ENCODE results near the gene UBE2H. TPM values are rescaled to one million over a fixed set of nuclear protein-coding genes. Genes with fewer than 3 reads are reported as not detected.

Gene UBE2H
- total and polyA plus RNA-seq, 9 donors = 48.9 to 96.3 (median 84.4) TPM

GRCh38 chr7:129853661-129854268 is 99.0 kb downstream of the UBE2H start:
- H3K27me3 ChIP-seq (ENCODE audit: control insufficient read depth, insufficient read depth, low read length) = no peaks in the 10 kb centered on the region
- no peaks in the 10 kb centered on the region for H3K4me1 ChIP-seq (ENCODE audit: control insufficient read depth, insufficient read depth, low read length)

DNA sequence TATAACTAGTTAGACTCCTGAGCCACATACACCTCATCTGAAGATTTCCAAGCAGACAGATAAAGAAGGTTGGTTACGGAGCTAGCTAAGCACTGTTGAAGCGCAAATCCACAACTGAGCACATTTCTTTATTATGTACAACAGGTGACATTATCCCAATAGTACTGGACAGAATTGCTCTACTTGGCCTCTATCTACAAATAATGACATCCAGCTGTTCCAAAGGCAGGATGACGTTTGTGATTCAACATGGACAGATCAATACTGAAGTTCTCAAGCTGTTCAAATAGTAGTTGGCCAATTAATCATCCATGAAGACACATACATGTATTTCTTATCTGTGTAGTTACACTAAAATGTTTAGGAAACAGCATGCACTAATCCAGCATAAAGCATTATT is 101.0 kb downstream of the UBE2H start:
- no CpG with 5 or more reads among the region's 3 CpGs for WGBS (ENCODE audit: insufficient coverage)
- Histone ChIP-seq H3K4me1 (ENCODE audit: control insufficient read depth, insufficient read depth, low read length) (no peaks in the 10 kb centered on the region), H3K9me3 (replicated peaks; ENCODE audit: control insufficient read depth, low read depth, low read length) (no peaks in the 10 kb centered on the region)

More at GRCh38 chr7:129853661-129854268, 99.0 kb downstream of the UBE2H start:
- H3K4me3 ChIP-seq (ENCODE audit: low read length) = no peak overlapping the region
- no CpG with 5 or more reads among the region's 6 CpGs for WGBS (ENCODE audit: insufficient coverage)
- H3K36me3 ChIP-seq (ENCODE audit: control insufficient read depth, insufficient read depth, low read length) = peaks cover 9% of the 10 kb centered on the region
- DNase-seq = no peak
- H3K27ac ChIP-seq (ENCODE audit: low read length) = no peak overlapping the region
- H3K9me3 ChIP-seq (replicated peaks; ENCODE audit: control insufficient read depth, low read depth, low read length) = no peaks in the 10 kb centered on the region

GRCh38 chr7:129851174-129851573 is 101.6 kb downstream of the UBE2H start:
- Histone ChIP-seq H3K9me3 (replicated peaks; ENCODE audit: control insufficient read depth, low read depth, low read length) (no peaks in the 10 kb centered on the region), H3K27me3 (ENCODE audit: control insufficient read depth, insufficient read depth, low read length) (no peaks in the 10 kb centered on the region), H3K27ac (ENCODE audit: low read length) (no peak overlapping the region), H3K36me3 (ENCODE audit: control insufficient read depth, insufficient read depth, low read length) (peaks cover 5% of the 10 kb centered on the region), H3K4me1 (ENCODE audit: control insufficient read depth, insufficient read depth, low read length) (no peaks in the 10 kb centered on the region), H3K4me3 (ENCODE audit: low read length) (no peak overlapping the region)
- WGBS (ENCODE audit: insufficient coverage) = no CpG with 5 or more reads among the region's 5 CpGs
- DNase-seq = no peak

More for the DNA sequence above, 101.0 kb downstream of the UBE2H start:
- no peaks in the 10 kb centered on the region for H3K27me3 ChIP-seq (ENCODE audit: control insufficient read depth, insufficient read depth, low read length)
- no peak overlapping the region for H3K4me3 ChIP-seq (ENCODE audit: low read length)
- H3K36me3 ChIP-seq (ENCODE audit: control insufficient read depth, insufficient read depth, low read length) = peaks cover 9% of the 10 kb centered on the region
- no peak overlapping the region for H3K27ac ChIP-seq (ENCODE audit: low read length)
- DNase-seq = no peak

- Histone ChIP-seq H3K27ac (ENCODE audit: low read length) (no peak overlapping the region), H3K27me3 (ENCODE audit: control insufficient read depth, insufficient read depth, low read length) (no peaks in the 10 kb centered on the region), H3K9me3 (replicated peaks; ENCODE audit: control insufficient read depth, low read depth, low read length) (no peaks in the 10 kb centered on the region), H3K4me3 (ENCODE audit: low read length) (no peak overlapping the region), H3K4me1 (ENCODE audit: control insufficient read depth, insufficient read depth, low read length) (no peaks in the 10 kb centered on the region), H3K36me3 (ENCODE audit: control insufficient read depth, insufficient read depth, low read length) (no peaks in the 10 kb centered on the region)
- no CpG with 5 or more reads among the region's 2 CpGs for WGBS (ENCODE audit: insufficient coverage)
- DNase-seq = no peak
These were observed 104.3 kb downstream of the UBE2H start for GRCh38 chr7:129848436-129848835.

DNA sequence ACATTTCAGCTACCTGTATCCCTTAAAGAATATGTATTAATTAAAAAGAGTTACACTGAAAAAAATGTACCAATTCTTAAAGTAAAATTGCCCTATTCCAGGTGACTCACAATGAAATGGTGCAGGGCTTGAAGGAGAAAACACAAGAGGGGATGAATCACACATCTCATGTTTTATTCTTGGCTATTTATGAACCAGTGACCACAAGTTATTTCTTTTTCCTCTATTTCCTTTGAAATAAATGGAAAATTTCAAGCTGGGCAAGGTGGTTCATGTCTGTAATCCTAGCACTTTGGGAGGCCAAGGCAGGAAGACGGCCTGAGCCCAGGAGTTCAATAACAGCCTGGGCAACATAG is 106.8 kb downstream of the UBE2H start:
- Histone ChIP-seq H3K9me3 (replicated peaks; ENCODE audit: control insufficient read depth, low read depth, low read length) (no peaks in the 10 kb centered on the region), H3K4me3 (ENCODE audit: low read length) (no peak overlapping the region), H3K36me3 (ENCODE audit: control insufficient read depth, insufficient read depth, low read length) (no peaks in the 10 kb centered on the region), H3K27me3 (ENCODE audit: control insufficient read depth, insufficient read depth, low read length) (no peaks in the 10 kb centered on the region), H3K4me1 (ENCODE audit: control insufficient read depth, insufficient read depth, low read length) (no peaks in the 10 kb centered on the region), H3K27ac (ENCODE audit: low read length) (no peak overlapping the region)
- DNase-seq = no peak
- WGBS (ENCODE audit: insufficient coverage) = no CpG with 5 or more reads among the region's 1 CpG

DNA sequence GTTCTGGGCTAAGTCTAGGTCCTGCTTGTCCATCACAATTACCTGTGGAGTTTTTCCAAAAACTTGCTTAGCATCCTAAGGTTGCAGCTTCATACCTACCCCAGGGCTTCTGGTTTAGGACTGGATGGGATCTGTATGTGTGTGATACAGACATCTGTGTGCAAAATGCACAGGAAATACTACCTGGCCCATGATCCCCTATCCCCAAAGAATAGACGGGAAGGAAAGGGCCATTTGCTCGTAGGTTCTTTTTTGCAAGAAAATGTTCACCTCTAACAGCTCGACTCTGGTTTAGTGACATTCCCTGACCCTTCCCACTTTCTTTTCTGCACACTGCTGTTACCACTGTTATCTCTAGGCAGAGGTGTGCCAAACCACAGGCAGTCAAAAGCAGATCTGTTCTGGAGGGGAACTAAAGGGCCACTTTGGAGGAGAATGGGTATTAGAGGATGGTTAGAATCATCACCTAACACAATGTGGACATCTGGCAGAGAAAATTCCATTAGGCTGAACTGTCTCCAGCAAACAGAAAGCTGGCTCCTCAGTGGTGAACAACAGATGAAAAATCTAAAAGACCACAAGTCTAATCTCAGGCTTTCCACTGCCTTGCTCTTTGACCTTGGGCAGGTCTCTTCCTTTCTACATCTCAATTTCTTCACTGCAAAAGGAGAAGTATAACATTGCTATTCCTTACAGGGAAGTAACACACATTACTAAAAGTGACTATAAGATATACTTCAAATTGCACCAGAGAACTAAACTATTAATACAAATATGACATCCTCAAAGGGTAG is 107.4 kb downstream of the UBE2H start:
- Histone ChIP-seq H3K4me3 (ENCODE audit: low read length) (no peak overlapping the region), H3K4me1 (ENCODE audit: control insufficient read depth, insufficient read depth, low read length) (no peaks in the 10 kb centered on the region), H3K9me3 (replicated peaks; ENCODE audit: control insufficient read depth, low read depth, low read length) (no peaks in the 10 kb centered on the region), H3K27ac (ENCODE audit: low read length) (no peak overlapping the region), H3K27me3 (ENCODE audit: control insufficient read depth, insufficient read depth, low read length) (no peaks in the 10 kb centered on the region), H3K36me3 (ENCODE audit: control insufficient read depth, insufficient read depth, low read length) (no peaks in the 10 kb centered on the region)
- DNase-seq = no peak
- no CpG with 5 or more reads among the region's 3 CpGs for WGBS (ENCODE audit: insufficient coverage)

DNA sequence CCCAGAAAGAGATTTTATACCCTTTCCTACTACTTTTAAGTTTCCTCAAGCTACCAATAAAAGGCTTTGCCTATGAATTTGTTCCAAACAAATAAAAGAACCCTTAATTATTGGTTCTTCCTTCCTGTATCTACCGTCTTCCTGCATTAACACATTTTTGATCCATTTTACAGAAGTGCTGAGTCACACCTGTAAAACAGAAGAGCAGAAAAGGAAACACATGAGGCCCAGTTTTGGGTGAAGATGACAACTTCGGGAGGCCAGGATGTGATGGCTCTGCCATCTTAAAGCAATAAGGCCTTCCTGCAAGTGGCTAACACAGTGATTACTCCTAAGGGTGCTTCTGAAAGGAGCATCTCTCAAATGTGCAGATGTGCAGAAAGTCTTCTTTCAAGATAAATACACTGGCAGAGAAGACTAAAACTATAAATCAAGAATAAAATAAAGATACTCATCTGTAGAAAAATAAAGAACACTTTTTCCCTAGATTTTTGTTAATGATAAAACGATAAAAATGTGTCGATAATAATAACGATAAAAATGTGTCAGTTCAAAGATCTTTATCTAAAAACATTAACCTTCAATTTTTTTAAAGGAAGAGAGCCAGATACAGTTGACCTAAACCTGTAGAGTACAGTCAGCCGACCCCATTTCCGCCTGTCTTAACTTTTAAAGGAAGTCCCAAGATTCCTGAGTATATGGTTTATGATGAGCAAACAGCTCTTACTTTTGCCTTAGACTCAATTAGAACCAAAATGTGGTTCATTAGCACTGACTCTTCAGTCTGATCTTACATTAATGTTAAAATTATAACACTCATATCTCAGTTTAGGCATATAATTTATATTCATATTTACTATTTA is 108.6 kb downstream of the UBE2H start:
- WGBS (ENCODE audit: insufficient coverage) = 29% methylated on average over 1 of the region's 7 CpGs
- no peak overlapping the region for H3K27ac ChIP-seq (ENCODE audit: low read length)

DNA sequence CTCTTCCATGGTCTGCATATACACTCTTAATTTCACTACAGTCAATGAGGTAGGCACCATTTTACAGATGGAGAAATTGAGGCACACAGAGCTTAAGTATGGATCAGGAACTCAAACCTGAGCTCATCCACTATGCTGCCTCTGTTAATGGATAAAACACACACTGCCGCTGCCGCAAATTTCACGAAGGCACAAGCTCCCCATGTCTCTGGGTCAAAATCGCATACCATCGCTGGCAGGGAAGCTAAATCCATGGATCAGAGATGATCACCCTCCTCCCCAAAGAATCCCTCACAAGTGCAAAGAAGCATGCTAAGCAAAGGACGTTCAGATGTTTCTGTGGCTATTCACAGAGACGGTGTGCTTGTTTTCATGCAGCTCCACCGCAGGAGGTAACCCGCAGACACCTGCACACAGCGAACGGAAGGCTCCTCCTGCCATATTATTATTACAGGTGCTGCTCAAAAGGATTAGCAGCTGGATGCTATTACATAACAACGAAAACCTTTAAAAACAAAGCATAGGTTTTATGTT is 109.3 kb downstream of the UBE2H start:
- WGBS (ENCODE audit: insufficient coverage) = 41% methylated on average over 6 of the region's 12 CpGs
- Histone ChIP-seq H3K9me3 (replicated peaks; ENCODE audit: control insufficient read depth, low read depth, low read length) (no peaks in the 10 kb centered on the region), H3K36me3 (ENCODE audit: control insufficient read depth, insufficient read depth, low read length) (no peaks in the 10 kb centered on the region), H3K27ac (ENCODE audit: low read length) (no peak overlapping the region), H3K4me1 (ENCODE audit: control insufficient read depth, insufficient read depth, low read length) (no peaks in the 10 kb centered on the region), H3K27me3 (ENCODE audit: control insufficient read depth, insufficient read depth, low read length) (no peaks in the 10 kb centered on the region), H3K4me3 (ENCODE audit: low read length) (no peak overlapping the region)
- DNase-seq = no peak

More for the DNA sequence above, 108.6 kb downstream of the UBE2H start:
- no peaks in the 10 kb centered on the region for H3K36me3 ChIP-seq (ENCODE audit: control insufficient read depth, insufficient read depth, low read length)
- no peak overlapping the region for H3K4me3 ChIP-seq (ENCODE audit: low read length)
- no peaks in the 10 kb centered on the region for H3K9me3 ChIP-seq (replicated peaks; ENCODE audit: control insufficient read depth, low read depth, low read length)
- no peak for DNase-seq
- no peaks in the 10 kb centered on the region for H3K27me3 ChIP-seq (ENCODE audit: control insufficient read depth, insufficient read depth, low read length)
- H3K4me1 ChIP-seq (ENCODE audit: control insufficient read depth, insufficient read depth, low read length) = no peaks in the 10 kb centered on the region

DNA sequence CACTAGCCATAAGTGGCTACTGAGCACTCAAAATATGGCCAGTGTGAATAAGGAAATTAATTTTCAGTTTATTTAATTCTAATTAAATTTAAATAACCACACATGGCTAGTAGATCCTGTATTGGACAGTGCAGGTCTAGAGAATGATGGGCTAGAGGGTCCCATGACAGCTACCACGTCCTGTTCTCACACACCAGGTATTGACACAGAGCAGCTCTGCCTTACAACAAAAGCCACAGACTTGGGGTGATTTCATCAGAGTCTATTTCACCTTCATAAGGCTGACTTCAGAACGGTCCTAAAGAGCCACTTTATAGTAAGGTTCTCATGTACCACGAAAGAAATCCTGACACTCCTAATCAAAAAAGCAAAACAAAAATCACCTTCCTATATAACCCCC is 111.3 kb downstream of the UBE2H start:
- H3K4me1 ChIP-seq (ENCODE audit: control insufficient read depth, insufficient read depth, low read length) = no peaks in the 10 kb centered on the region
- H3K9me3 ChIP-seq (replicated peaks; ENCODE audit: control insufficient read depth, low read depth, low read length) = no peaks in the 10 kb centered on the region

GRCh38 chr7:129840757-129841156 is 112.0 kb downstream of the UBE2H start:
- no peaks in the 10 kb centered on the region for H3K4me1 ChIP-seq (ENCODE audit: control insufficient read depth, insufficient read depth, low read length)
- H3K27me3 ChIP-seq (ENCODE audit: control insufficient read depth, insufficient read depth, low read length) = no peaks in the 10 kb centered on the region
- H3K27ac ChIP-seq (ENCODE audit: low read length) = no peak overlapping the region
- no peaks in the 10 kb centered on the region for H3K9me3 ChIP-seq (replicated peaks; ENCODE audit: control insufficient read depth, low read depth, low read length)
- H3K36me3 ChIP-seq (ENCODE audit: control insufficient read depth, insufficient read depth, low read length) = peaks cover 6% of the 10 kb centered on the region
- WGBS (ENCODE audit: insufficient coverage) = no CpG with 5 or more reads among the region's 4 CpGs
- H3K4me3 ChIP-seq (ENCODE audit: low read length) = no peak overlapping the region
- DNase-seq = no peak

More for the DNA sequence above, 111.3 kb downstream of the UBE2H start:
- no peaks in the 10 kb centered on the region for H3K27me3 ChIP-seq (ENCODE audit: control insufficient read depth, insufficient read depth, low read length)
- no peak overlapping the region for H3K27ac ChIP-seq (ENCODE audit: low read length)
- no peak overlapping the region for H3K4me3 ChIP-seq (ENCODE audit: low read length)
- DNase-seq = no peak
- WGBS (ENCODE audit: insufficient coverage) = no CpG with 5 or more reads among the region's 3 CpGs
- H3K36me3 ChIP-seq (ENCODE audit: control insufficient read depth, insufficient read depth, low read length) = peaks cover 3% of the 10 kb centered on the region

All from muscle of leg (tissue), 11 donors.